ENCODE measurements around the gene TTLL7.

Gene TTLL7

GRCh38 chr1:83998498-83999315 is at the start of gene TTLL7:
Gene TTLL7 (minus strand): TSS chr1:83999132. CDS start chr1:83952211, 46,921 bp downstream.
- in situ Hi-C loops (cut with MboI; ENCODE audit: low pct_unique_long_range_greater_than_20kb, low sequenced_read_pairs) = no loop called here

GRCh38 chr1:84042461-84042860 is 43.5 kb upstream of the TTLL7 start:
- no peak for DNase-seq
- in situ Hi-C loops (cut with MboI; ENCODE audit: low pct_unique_long_range_greater_than_20kb, low sequenced_read_pairs) = no loop called here

More at GRCh38 chr1:83998498-83999315, at the start of gene TTLL7:
- peak; percentile 84 for DNase-seq

- in situ Hi-C loops (cut with MboI; ENCODE audit: low pct_unique_long_range_greater_than_20kb, low sequenced_read_pairs) = no loop called here
- no peak for DNase-seq
Observed at GRCh38 chr1:84037758-84038611, 39.1 kb upstream of the TTLL7 start.

- no peak for DNase-seq
- in situ Hi-C loops (cut with MboI; ENCODE audit: low pct_unique_long_range_greater_than_20kb, low sequenced_read_pairs) = no loop called here
Observed at GRCh38 chr1:84031802-84032327, 32.9 kb upstream of the TTLL7 start.

- in situ Hi-C loops (cut with MboI; ENCODE audit: low pct_unique_long_range_greater_than_20kb, low sequenced_read_pairs) = no loop called here
- DNase-seq = no peak
Observed at GRCh38 chr1:84027368-84027767, 28.4 kb upstream of the TTLL7 start.

- DNase-seq = no peak
- in situ Hi-C loops (cut with MboI; ENCODE audit: low pct_unique_long_range_greater_than_20kb, low sequenced_read_pairs) = no loop called here
Observed at GRCh38 chr1:84025966-84026365, 27.0 kb upstream of the TTLL7 start.

GRCh38 chr1:84021822-84022221 is 22.9 kb upstream of the TTLL7 start:
- DNase-seq = no peak
- in situ Hi-C loops (cut with MboI; ENCODE audit: low pct_unique_long_range_greater_than_20kb, low sequenced_read_pairs) = no loop called here

GRCh38 chr1:84020151-84020550 is 21.2 kb upstream of the TTLL7 start:
- DNase-seq = no peak
- in situ Hi-C loops (cut with MboI; ENCODE audit: low pct_unique_long_range_greater_than_20kb, low sequenced_read_pairs) = no loop called here

- no peak for DNase-seq
- in situ Hi-C loops (cut with MboI; ENCODE audit: low pct_unique_long_range_greater_than_20kb, low sequenced_read_pairs) = no loop called here
Observed at GRCh38 chr1:84019217-84019616, 20.3 kb upstream of the TTLL7 start.

GRCh38 chr1:84013708-84014107 is 14.8 kb upstream of the TTLL7 start:
- DNase-seq = no peak
- in situ Hi-C loops (cut with MboI; ENCODE audit: low pct_unique_long_range_greater_than_20kb, low sequenced_read_pairs) = no loop called here

- in situ Hi-C loops (cut with MboI; ENCODE audit: low pct_unique_long_range_greater_than_20kb, low sequenced_read_pairs) = no loop called here
- DNase-seq = no peak
Observed at GRCh38 chr1:84012018-84012417, 13.1 kb upstream of the TTLL7 start.

- no peak for DNase-seq
- in situ Hi-C loops (cut with MboI; ENCODE audit: low pct_unique_long_range_greater_than_20kb, low sequenced_read_pairs) = no loop called here
Observed at GRCh38 chr1:84010136-84010535, 11.2 kb upstream of the TTLL7 start.

- DNase-seq = no peak
- in situ Hi-C loops (cut with MboI; ENCODE audit: low pct_unique_long_range_greater_than_20kb, low sequenced_read_pairs) = no loop called here
Observed at GRCh38 chr1:84008631-84009030, 9.7 kb upstream of the TTLL7 start.

GRCh38 chr1:84006591-84006990 is 7.7 kb upstream of the TTLL7 start:
- in situ Hi-C loops (cut with MboI; ENCODE audit: low pct_unique_long_range_greater_than_20kb, low sequenced_read_pairs) = no loop called here

GRCh38 chr1:84001501-84001900 is 2.6 kb upstream of the TTLL7 start:
- no peak for DNase-seq
- in situ Hi-C loops (cut with MboI; ENCODE audit: low pct_unique_long_range_greater_than_20kb, low sequenced_read_pairs) = no loop called here

More at GRCh38 chr1:84006591-84006990, 7.7 kb upstream of the TTLL7 start:
- DNase-seq = no peak

GRCh38 chr1:84000954-84001495 is 2.1 kb upstream of the TTLL7 start:
- no peak for DNase-seq

GRCh38 chr1:84000196-84000885 is 1.4 kb upstream of the TTLL7 start:
- in situ Hi-C loops (cut with MboI; ENCODE audit: low pct_unique_long_range_greater_than_20kb, low sequenced_read_pairs) = no loop called here
- no peak for DNase-seq

More at GRCh38 chr1:84000954-84001495, 2.1 kb upstream of the TTLL7 start:
- in situ Hi-C loops (cut with MboI; ENCODE audit: low pct_unique_long_range_greater_than_20kb, low sequenced_read_pairs) = no loop called here

GRCh38 chr1:83999316-83999819 is 436 bp upstream of the TTLL7 start:
- DNase-seq = peak; percentile 83

GRCh38 chr1:83998205-83998497 is 781 bp downstream of the TTLL7 start:
- in situ Hi-C loops (cut with MboI; ENCODE audit: low pct_unique_long_range_greater_than_20kb, low sequenced_read_pairs) = no loop called here
- DNase-seq = no peak

More at GRCh38 chr1:83999316-83999819, 436 bp upstream of the TTLL7 start:
- in situ Hi-C loops (cut with MboI; ENCODE audit: low pct_unique_long_range_greater_than_20kb, low sequenced_read_pairs) = no loop called here
